OCI-LY3 (cell line): ENCODE results near the gene SCO2.

Experiments
- CTCF ChIP-seq: fragments of 200-600, 300-600 bp; sonication (generic); IDR thresholded peaks from 2 replicates; pipeline ENCODE4 v1.5.1; 2014; ENCODE audit warnings: antibody characterized with exemption, low read length, low read depth
- EZH2phosphoT487 ChIP-seq: fragments of 200-600 bp; shearing (Covaris generic); IDR thresholded peaks from 2 replicates; pipeline ENCODE4 v1.6.1; 2018; ENCODE audit warnings: antibody characterized with exemption, mixed run types, low read depth

GRCh38 chr22:50483556-50483955, 41.8 kb downstream of the SCO2 start:
- no peak for TF ChIP-seq CTCF
- TF ChIP-seq EZH2phosphoT487: no peak
